ENCODE data around the gene AIG1.
A peak's percentile ranks its signal among the peaks of the same experiment; 100 is the strongest.
"Not testable (repeated sequence)": the region's sequence is repeated elsewhere in the genome, so short reads cannot be mapped to it uniquely, and the experiment has no call there.

Gene AIG1

DNA sequence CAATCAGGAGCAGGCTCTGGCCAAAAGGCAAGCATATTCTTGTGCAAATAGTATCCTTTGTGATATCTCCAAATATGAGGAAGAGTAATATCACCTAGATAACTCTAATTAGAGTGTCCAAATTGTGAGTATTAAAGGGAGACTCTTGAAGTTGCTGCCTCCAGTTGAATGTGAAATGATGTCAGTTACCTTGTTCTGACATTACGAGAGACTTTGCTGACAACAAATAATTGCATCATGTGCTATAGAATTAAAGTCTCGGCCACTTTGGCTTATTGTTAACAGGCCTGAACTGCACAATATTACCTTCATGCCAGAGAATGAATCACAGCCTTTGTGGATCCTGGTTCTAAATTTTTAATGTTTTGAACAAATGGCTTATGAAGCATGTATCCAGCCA, 106.5 kb downstream of the AIG1 start:
- DNase-seq = no peak

DNA sequence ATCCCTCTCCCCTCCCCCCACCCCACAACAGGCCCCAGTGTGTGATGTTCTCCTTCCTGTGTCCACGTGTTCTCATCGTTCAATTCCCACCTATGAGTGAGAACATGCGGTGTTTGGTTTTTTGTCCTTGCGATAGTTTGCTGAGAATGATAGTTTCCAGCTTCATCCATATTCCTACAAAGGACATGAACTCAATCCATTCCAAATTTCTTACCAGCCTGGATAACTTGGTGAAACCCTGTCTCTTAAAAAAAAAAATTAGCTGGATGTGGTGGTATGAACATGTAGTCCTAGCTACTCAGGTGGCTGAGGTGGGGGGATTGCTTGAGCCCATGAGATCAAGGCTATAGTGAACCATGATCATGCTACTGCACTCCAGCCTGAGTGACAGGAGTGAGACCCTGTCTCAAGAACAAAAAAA, 107.7 kb downstream of the AIG1 start:
- DNase-seq = not testable (repeated sequence)

DNA sequence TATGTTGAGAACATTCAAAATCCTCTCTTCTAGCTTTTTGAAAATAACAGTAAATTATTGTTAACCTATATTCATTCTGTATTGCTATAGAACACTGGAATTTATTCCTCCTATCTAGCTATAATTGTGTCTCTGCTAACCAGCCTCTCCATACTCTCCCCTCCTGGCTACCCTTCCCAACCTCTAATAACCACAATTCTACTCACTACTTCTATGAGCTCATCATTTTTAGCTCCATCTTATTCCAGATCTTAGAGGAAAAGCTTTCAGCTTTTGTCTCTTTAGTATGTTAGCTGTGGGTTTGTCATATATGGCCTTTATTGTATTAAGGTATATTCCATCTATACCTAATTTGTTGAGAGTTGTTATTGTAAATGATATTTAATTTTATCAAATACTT, 108.8 kb downstream of the AIG1 start:
- DNase-seq = no peak

DNA sequence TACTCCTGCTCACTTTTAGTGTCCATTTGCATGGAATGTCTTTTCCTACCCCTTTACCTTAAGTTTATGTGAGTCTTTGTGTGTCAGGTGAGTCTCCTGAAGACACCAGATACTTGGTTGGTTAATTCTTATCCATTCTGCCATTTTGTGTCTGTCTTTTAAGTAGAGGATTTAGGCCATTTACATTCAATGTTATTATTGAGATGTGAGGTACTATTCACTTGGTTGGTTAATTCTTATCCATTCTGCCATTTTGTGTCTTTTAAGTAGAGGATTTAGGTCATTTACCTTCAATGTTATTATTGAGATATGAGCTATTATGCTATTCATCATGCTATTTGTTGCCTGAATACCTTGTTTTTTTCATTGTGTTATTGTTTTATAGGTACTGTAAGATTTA, 113.8 kb downstream of the AIG1 start:
- DNase-seq = no peak

DNA sequence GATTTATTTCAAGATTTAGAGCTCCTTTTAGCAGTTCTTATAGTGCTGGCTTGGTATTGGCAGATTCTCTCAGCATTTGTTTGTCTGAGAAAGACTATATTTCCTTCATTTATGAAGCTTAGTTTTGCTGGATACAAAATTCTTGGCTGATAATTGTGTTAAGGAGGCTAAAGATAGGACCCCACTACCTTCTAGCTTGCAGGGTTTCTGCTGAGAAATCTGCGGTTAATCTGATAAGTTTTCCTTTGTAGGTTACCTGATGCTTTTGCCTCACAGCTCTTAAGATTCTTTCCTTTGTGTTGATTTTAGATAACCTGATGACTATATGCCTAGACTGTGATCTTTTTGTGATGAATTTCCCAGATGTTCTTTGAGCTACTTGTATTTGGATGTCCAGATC, 114.3 kb downstream of the AIG1 start:
- DNase-seq = no peak

DNA sequence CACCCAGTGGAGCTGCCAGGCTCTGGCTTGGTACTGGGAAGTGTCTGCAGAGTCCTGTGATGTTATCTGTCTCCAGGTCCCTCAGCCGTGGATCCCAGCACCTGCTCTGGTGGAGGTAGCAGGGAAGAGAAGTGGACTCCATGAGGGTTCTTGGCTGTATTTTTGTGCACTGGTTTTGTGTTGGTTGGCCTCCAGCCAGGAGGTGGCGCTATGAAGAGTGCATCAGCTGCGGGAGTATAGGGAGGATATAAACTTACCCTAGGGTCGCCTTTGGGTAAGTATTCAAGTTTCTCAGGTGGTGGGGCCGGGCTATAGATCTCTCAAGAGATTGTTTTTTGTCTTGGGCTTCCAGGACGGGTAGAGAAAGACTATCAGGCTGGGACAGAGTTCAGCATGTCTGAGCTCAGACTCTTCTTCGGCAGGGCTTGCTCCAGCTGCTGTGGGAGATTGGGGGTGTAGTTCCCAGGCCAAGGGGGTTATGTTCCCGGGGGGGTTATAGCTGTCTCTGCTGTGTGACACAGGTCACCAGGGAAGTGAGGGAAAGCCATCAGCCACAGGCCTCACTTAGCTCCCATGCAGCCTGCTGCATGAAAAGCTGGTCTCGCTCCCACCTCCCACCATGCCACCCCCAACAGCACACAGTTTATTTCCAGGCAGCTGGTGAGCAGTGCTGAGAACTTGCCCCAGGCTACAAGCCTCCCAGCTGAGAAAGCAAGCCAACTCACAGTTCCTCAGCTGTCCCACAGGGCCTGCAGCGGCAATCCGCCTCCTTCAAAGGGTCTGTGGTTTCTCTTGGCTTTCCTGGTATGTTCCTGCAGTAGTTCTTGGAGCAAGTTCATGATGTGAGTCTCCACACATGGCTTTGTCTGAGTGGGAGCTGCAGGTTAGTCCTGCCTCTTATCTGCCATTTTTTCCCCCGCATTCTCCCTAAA, 115.7 kb downstream of the AIG1 start:
- peak in 1 of 5 experiments; percentile 1 for DNase-seq

DNA sequence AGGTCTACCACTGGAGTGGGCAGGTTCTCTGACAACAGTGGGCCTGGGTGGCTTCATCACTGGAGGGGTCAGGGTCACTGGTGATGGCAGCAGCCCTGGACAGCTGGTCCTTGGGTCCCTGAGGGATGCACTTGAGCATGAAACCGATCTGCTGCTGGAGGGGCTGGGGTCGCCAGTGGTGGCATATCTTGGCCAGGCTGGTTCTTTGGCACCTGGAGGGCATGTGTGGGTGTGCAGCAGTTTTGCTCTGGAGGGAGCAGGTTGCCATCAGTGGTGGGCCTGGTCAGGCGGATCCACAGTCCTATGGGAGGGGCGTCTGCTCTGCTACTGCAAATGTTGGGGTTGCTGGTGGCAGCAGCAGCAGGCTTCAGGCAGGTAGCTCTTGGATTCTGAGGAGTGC, 117.0 kb downstream of the AIG1 start:
- no peak for DNase-seq

DNA sequence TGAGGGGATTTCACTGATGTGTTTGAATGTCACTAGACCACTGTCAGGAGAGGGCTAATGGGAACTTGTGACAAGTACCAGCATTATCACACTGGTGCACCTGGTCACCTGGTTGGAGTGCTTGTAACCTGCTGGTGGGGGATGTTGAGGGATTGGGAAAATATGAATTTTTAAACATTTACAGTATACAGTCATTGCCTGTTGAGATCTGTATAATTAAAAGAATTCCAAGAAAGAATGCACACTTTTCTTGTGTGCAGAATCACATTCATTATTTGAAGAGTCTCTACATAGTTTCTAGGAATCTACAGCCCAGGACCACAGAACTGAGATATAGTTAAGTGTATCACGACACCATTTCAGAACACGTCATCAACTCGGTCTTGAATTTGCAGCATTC, 118.4 kb downstream of the AIG1 start:
- DNase-seq = peak in 1 of 5 experiments; percentile 48

DNA sequence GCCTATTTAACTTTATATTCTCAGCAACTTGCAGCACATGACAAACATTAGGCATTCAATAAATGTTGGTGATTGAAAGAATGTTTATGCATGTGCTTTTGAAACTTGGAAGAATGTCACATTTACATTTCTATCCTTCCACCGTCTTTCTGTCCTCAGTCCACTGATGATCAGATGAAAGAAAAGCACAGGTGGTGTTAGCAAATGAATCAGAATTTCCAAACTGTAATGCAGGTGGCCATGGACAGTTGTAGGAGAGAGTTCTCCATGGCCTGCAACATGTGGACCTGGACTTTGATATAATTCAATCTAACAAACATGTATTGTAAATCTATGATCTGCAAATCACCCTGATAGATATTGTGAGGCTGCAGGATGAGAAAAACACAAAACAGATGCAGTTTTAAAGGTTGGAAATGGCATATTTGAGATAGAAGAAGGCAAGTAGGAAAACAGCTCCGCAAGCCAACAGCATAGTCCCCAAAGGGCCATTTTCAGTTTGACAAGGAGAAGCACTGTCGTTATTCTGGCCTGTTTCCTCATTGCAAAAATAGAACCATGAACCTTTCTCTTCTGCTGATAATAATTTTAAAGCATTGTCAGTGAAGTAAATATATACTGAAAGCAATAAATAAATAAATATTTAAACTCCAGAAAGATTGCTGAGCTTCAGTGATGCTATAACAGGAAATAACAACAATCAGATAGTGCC, 119.4 kb downstream of the AIG1 start:
- DNase-seq = no peak

DNA sequence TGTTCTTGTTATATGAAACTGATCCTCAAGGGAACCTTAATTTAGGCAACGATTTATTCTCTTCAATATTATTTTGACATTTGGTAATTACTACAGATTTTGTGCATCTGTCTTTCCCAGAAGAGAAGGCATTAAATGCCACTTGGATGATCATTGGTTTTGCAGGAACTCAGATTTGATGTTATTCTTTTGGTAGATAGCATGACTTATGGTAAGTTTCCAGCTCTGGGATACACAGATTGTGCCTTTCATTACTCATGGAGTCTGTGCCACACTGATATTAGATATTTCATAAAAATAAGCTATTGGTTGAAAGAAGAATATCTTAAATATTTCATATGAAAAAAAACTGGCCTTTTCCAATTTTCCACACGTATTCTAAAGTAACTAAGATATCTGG, 120.1 kb downstream of the AIG1 start:
- DNase-seq = no peak

DNA sequence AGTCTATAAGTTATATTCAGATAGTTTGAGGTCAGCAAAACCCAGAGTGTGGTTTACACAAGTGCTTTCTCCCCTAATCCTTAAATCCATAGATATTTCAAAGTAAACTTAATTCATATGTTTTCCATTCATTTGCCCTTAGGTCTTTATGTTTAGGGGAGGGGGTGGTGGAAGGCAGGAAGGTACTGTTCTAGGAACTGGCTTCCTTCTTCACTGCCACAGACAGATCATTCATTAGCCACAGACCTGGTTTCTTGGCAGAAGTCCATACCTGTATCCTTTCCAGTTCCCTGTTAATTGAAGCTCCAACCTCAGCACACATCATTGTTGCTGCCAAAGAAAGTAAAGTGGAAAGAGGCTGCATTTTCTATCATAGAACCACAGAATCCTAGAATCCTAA, 123.0 kb downstream of the AIG1 start:
- DNase-seq = no peak

DNA sequence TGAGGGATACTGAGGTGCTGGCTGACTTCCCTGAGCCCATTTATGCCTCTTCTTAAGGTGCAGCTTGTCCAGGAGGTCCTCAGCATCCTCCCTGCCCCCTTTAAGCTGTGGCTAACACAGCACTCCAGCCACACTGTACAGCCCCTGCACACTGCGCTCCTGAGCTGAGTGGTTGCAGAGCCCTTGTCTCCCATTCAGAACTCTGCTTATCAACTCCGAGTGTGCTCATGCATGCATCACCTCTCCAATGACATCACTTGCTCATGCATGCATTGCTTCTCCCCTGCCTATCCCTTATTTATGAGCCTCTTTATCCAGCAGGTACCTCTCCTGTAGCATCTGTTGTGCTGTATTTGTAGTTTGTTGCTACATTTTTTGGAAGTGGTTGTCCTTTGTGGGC, 124.6 kb downstream of the AIG1 start:
- no peak for DNase-seq

DNA sequence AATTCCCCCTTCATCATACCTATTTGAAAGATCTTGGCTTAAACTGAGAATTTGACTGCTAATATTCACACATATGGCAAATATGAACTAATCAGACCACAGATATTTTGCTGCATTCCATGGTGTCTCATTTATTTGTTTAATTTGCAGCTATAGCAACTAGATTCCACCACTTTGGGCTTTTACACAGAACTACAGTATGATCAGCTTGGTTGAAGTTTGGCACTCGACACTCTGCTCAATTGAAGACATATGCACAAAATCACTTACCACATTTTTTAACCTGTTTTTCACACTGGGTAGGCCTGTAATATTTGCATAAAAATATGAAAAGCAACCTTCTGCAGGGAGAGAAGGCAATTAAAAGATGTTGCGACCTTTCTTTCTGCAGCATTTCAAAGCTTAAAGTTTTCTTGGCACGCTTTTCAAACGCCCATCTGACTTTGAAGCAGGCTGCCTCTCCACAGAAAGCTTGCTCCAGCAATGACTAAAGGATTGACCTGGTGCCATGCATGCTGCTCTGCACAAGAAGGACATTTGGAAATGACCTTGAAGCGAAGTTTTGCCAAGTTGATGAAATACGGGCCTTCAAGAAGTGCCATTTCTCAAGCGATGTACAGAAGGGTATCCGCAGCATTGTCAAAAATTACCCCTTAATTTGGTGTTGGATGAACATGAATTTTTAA, 126.7 kb downstream of the AIG1 start:
- DNase-seq = no peak

DNA sequence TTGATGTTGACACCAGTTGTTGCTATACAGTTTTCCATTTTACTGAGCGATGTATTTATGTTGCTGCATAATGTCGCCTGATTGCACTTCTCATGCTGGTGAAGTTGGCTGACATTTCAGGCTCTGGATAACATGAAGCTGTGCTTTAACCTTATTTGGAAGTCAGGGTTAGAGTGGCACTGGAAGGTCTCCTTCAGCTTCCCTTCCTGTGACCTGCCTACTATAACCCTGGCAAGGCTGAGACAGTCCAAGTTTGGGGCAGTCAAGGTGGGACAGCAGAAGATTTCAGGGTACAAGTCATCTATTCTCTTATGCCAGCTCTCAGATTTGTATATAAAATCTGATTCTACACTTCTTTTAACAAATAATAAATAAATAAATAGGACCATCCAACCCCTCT, 127.6 kb downstream of the AIG1 start:
- DNase-seq = no peak

DNA sequence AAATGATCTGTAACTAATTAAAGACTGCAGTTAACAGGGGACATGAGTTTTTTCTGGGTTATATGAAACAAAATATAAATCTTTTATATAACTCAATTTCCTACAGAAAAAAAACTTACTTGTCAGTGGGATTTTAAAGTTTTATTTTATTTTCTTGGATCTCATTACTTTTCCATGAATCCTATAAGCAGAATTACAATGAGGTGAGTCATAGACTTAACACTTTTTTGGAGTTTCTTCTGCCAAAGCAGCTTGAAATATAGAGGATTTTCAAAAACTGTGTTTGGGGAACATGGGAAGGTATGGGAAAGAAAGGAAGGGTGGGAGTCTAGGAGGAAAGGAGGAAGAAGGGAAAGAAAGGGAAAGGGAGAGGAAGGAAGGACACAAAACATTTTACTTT, 130.7 kb downstream of the AIG1 start:
- no peak for DNase-seq

DNA sequence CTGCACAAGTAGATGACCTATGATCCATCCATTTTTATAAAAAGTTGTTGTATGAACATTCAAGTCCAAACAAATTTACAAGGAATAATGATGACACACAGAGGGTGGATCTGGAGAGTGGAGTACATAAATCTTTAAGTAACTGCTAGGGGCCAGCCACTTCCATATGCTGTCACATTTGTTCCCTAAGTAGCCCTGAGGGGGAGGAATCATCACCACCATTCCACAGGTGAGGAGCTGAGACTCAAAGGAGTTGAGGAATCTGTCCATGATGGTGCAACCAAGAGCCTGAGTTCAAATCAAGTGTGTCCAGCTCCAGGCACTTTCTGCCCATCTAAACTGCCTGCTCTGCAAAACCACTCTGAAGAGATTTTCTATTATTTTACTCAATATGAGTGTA, 132.1 kb downstream of the AIG1 start:
- no peak for DNase-seq

DNA sequence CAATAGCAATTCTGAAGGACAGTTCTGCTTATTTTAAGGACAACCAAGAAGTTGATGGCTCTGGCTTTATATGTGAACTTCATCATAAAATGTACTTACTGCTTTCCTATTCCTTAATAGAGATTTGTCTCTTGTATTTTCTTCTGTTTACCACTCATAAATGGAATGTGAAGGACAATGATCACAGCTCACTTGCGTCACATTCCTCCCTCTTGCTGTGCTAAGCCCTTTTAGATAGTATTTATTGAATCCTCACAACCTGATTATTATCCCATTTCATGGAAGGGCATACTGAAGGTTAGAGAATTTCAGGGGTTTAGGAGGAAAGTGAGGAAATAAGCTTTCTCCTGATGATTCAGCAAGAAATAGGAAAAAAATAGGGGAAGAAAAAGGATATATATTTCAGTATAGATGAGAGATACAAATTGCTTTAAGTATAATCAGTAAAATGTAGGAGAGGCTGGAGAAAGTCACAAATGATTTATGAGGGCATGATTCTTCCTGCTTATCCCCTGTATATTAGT, 132.9 kb downstream of the AIG1 start:
- DNase-seq = no peak

DNA sequence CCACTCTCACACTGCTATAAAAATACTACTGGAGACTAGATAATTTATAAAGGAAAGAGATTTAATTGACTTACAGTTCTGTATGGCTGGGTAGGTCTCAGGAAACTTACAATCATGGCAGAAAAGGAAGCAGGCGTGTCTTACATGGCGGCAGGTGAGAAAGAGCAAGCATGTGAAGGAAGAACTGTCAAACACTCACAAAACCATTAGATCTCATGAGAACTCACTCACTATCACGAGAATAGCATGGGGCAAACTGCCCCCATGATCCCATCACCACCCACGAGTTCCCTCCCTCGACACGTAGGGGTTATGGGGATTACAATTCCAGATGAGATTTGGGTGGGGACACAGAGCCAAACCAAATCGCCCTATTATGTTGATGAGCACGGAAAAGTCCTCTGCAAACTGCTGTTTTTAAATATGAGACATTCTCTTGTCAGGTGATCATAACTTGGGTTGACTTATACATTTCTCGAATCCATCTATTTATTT, 133.5 kb downstream of the AIG1 start:
- no peak for DNase-seq

DNA sequence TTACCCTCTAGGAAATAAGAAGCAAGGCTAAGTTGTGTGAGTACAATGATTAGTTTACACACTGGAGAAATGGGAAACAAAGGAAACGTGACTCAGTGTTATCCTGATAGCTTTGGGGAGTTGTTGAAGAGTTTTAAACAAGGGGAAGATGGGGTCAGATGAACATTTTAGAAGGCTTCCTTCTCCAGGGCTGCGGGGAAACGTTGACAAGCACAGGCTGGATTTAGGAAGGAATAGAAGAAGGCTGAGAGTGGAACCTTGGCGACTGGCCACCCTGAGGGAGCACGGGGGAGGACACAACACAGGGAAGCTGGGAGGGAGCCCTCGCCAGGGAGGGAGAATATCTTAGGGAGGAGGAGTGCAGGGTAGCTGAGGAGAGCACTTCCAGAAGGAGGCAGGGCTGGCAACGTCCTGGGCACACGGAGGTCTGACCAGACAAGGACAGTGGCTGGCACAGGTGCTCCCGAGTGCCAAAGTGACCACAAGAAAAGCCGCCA, 134.7 kb downstream of the AIG1 start:
- no peak for DNase-seq

DNA sequence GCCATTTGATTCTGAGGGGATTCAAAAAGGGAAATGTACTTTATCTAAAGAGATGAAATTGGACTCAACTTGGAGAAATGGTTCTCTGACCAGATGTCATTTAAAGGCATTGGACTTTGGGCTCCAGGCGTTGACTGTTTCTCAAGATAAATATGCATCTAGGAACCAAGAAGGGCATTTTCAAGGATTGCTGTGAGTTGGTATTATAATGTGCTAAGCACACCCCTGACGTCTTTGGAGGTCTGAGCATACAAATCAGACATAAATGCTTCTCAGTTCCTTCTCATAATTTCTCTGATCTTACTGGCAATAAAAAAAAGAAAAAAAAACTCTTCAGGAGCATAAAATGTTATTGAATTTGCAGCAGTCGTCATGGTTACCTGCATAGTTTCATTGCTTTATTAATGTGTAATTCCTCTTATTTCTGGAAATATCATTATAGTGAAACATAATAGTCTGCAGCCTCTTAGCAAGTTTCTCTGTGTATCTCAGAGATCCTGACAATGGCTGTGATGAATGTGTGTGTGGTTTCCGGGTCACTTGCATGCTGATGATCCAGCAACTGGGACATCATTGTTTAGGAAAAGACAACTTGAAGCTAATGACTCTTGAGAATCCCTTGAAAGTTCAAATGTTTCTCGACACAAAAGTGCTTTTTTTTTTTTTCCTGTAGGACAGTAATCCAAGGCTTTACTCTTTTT, 136.0 kb downstream of the AIG1 start:
- no peak for DNase-seq

DNA sequence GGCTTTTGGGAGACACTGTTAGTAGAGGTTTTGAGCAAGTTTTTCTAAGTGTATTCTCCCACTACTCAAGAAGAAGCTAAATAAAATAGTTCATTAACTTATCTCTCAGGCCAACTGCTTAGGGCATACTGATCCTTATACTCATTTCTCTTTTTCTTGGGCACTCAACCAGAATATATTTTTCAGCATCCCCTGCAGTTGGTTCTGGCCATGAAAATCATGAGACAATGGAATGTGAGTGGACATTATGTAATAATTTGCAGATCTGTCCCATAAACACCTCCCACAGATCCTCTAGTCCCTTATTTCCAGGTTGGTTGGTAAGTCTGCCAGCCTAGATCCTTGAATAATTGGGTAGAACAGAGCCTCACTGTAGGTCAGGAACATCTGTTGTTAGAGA, 136.7 kb downstream of the AIG1 start:
- no peak for DNase-seq

DNA sequence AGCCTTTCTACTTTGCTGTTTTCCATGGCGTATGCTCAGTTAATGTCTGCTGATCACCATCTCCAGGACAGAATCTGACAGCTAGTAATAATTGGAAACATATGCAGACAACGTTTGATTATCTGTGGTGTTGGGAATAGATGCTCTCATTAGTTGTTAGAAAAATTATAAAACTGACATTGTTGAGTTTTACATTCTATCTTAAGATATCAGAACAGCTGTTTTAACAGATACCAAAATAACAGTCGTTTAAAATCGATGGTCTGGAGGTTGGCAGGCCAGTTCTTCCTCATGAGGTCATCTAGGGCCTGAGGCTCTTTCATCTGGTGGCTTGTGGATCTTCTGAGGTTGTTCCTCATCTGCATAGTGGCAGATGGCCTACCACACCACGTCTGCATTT, 137.6 kb downstream of the AIG1 start:
- no peak for DNase-seq

Data from T-helper 2 cell (primary cell).